Sigmoid colon (tissue), 4 donors: ENCODE measurements around the gene CHST8.

Experiments used
- POLR2A ChIP-seq, 2 donors: fragments of 450-650 bp; IDR thresholded peaks; one replicate each; pipeline ENCODE4 v1.6.1; 2016; ENCODE audit warnings: antibody characterized with exemption in 2 of 2, mild to moderate bottlenecking in 2 of 2, moderate library complexity in 2 of 2
- POLR2AphosphoS5 ChIP-seq, 4 donors: sonication (generic); formaldehyde crosslinking; IDR thresholded peaks; one replicate each; pipeline ENCODE4 v1.6.1; 2017; ENCODE audit warnings: antibody characterized with exemption in 4 of 4
- TF ChIP-seq, protein P1 (sequence below), 4 experiments: fragments of 450-650 bp in 3 of 4; fragments of 200-600 bp in 1 of 4; IDR thresholded peaks; one replicate each; pipeline ENCODE4 v1.5.1; 2016 to 2019; ENCODE audit warnings: antibody characterized with exemption in 4 of 4, mild to moderate bottlenecking in 3 of 4, moderate library complexity in 2 of 4

DNA sequence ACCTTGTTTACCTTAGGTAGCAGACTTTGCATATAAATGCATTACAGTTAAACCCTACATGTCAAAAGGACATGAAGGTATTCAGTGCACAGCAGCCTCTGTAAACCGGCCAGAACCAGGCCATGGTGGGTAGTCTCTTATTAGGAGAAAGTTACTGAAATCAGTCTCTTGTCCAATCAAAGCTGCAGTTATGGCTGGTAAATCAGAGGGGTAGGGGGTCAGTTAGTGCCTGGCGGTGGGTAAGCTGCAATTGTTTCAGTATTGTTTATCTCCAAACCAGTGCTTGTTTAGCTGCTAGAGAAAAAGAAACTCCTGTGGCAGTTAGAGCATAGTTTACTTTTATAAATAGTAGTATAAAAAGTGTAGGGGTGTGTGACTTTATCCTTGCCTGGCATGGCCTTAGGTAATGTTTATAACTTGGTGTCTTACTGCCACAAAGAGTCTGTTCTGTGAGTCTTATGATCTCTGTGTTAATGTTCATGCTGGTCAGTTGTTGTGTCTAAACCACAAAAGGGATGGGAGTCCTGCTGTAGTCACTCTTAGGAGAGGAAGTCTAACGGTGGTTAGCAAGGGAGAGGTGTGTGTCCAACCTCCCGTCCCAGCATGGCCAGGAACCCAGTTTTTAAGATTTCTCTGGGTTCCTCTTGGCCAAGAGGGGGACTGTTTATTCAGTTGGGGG, 28.0 kb downstream of the CHST8 start:
- TF ChIP-seq, protein P1, sequence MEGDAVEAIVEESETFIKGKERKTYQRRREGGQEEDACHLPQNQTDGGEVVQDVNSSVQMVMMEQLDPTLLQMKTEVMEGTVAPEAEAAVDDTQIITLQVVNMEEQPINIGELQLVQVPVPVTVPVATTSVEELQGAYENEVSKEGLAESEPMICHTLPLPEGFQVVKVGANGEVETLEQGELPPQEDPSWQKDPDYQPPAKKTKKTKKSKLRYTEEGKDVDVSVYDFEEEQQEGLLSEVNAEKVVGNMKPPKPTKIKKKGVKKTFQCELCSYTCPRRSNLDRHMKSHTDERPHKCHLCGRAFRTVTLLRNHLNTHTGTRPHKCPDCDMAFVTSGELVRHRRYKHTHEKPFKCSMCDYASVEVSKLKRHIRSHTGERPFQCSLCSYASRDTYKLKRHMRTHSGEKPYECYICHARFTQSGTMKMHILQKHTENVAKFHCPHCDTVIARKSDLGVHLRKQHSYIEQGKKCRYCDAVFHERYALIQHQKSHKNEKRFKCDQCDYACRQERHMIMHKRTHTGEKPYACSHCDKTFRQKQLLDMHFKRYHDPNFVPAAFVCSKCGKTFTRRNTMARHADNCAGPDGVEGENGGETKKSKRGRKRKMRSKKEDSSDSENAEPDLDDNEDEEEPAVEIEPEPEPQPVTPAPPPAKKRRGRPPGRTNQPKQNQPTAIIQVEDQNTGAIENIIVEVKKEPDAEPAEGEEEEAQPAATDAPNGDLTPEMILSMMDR (IDR thresholded peaks at IDR 0.05) = no peak
- TF ChIP-seq POLR2A (IDR thresholded peaks at IDR 0.05) (no peak), POLR2AphosphoS5 (IDR thresholded peaks at IDR 0.05) (no peak)
